Parathyroid adenoma (tissue), 2 donors: ENCODE results near the gene NAP1L4.
A peak's percentile ranks its signal among the peaks of the same experiment; 100 is the strongest.

Experiments
- H2AFZ ChIP-seq: fragments of 300-600 bp; sonication (generic); one replicate; pipeline ENCODE4 v1.7.0; 2017; ENCODE audit warnings: antibody characterized with exemption, mild to moderate bottlenecking
- H3K27ac ChIP-seq: fragments of 300-600 bp; sonication (generic); one replicate; pipeline ENCODE4 v1.7.0; 2017
- H3K27me3 ChIP-seq: fragments of 300-600 bp; sonication (generic); one replicate; pipeline ENCODE4 v1.7.0; 2017; ENCODE audit warnings: low read length; ENCODE audit not compliant: control insufficient read depth, insufficient read depth
- H3K36me3 ChIP-seq: fragments of 300-600 bp; sonication (generic); one replicate; pipeline ENCODE4 v1.7.0; 2017; ENCODE audit warnings: low read length; ENCODE audit not compliant: control insufficient read depth, insufficient read depth
- H3K4me1 ChIP-seq: fragments of 300-600 bp; sonication (generic); one replicate; pipeline ENCODE4 v1.7.0; 2017; ENCODE audit warnings: control low read depth
- H3K4me2 ChIP-seq: fragments of 300-600 bp; sonication (generic); one replicate; pipeline ENCODE4 v1.7.0; 2017; ENCODE audit warnings: low read length
- H3K4me3 ChIP-seq: fragments of 300-600 bp; sonication (generic); one replicate; pipeline ENCODE4 v1.7.0; 2017; ENCODE audit warnings: low read depth, low read length
- H3K79me2 ChIP-seq: fragments of 300-600 bp; sonication (generic); one replicate; pipeline ENCODE4 v1.7.0; 2017; ENCODE audit warnings: control low read depth
- H3K9ac ChIP-seq: fragments of 300-600 bp; sonication (generic); one replicate; pipeline ENCODE4 v1.7.0; 2017; ENCODE audit warnings: mild to moderate bottlenecking
- H3K9me3 ChIP-seq: fragments of 300-600 bp; sonication (generic); one replicate; pipeline ENCODE4 v1.7.0; 2017; ENCODE audit warnings: low read length; ENCODE audit not compliant: control insufficient read depth
- CTCF ChIP-seq: fragments of 300-600 bp; sonication (generic); IDR thresholded peaks from one replicate; pipeline ENCODE4 v1.7.0; 2017; ENCODE audit warnings: antibody characterized with exemption, mild to moderate bottlenecking
- donor health status: primary hyperparathyroidism.

The NAP1L4 gene

GRCh38 chr11:2996976-2997375, 4.8 kb upstream of the NAP1L4 start:
- no peak overlapping the region for H3K9ac ChIP-seq
- no peaks in the 10 kb centered on the region for H3K9me3 ChIP-seq
- H3K4me3 ChIP-seq: no peak overlapping the region
- H3K4me1 ChIP-seq: peaks cover 28% of the 10 kb centered on the region
- no peaks in the 10 kb centered on the region for H3K36me3 ChIP-seq
- no peaks in the 10 kb centered on the region for H3K79me2 ChIP-seq
- H2AFZ ChIP-seq: no peak overlapping the region
- no peak overlapping the region for H3K4me2 ChIP-seq
- peak overlapping the region; percentile 48 for H3K27ac ChIP-seq
- no peak for TF ChIP-seq CTCF
- H3K27me3 ChIP-seq: no peaks in the 10 kb centered on the region

GRCh38 chr11:2995893-2996554, 3.9 kb upstream of the NAP1L4 start:
- Histone ChIP-seq H3K27me3 (no peaks in the 10 kb centered on the region), H3K4me3 (no peak overlapping the region), H3K9me3 (no peaks in the 10 kb centered on the region), H2AFZ (no peak overlapping the region), H3K79me2 (peaks cover 4% of the 10 kb centered on the region), H3K36me3 (no peaks in the 10 kb centered on the region), H3K9ac (no peak overlapping the region), H3K4me1 (peaks cover 25% of the 10 kb centered on the region), H3K27ac (no peak overlapping the region), H3K4me2 (no peak overlapping the region)
- TF ChIP-seq CTCF: no peak

- H3K36me3 ChIP-seq: no peaks in the 10 kb centered on the region
- H3K4me2 ChIP-seq: no peak overlapping the region
- no peak for TF ChIP-seq CTCF
- no peak overlapping the region for H3K9ac ChIP-seq
- no peaks in the 10 kb centered on the region for H3K9me3 ChIP-seq
- no peaks in the 10 kb centered on the region for H3K27me3 ChIP-seq
- H3K4me3 ChIP-seq: no peak overlapping the region
- peaks cover 21% of the 10 kb centered on the region for H3K4me1 ChIP-seq
- H2AFZ ChIP-seq: no peak overlapping the region
- H3K27ac ChIP-seq: no peak overlapping the region
- H3K79me2 ChIP-seq: peaks cover 12% of the 10 kb centered on the region
Observed at GRCh38 chr11:2995031-2995561, 3.0 kb upstream of the NAP1L4 start.

GRCh38 chr11:2994336-2994730, 2.2 kb upstream of the NAP1L4 start:
- no peak for TF ChIP-seq CTCF
- peaks cover 12% of the 10 kb centered on the region for H3K79me2 ChIP-seq

GRCh38 chr11:2992997-2993325, 832 bp upstream of the NAP1L4 start:
- no peaks in the 10 kb centered on the region for H3K9me3 ChIP-seq
- peak overlapping the region; percentile 47 for H3K4me3 ChIP-seq
- H2AFZ ChIP-seq: peak overlapping the region; percentile 73
- H3K4me1 ChIP-seq: peaks cover 23% of the 10 kb centered on the region
- H3K79me2 ChIP-seq: peaks cover 17% of the 10 kb centered on the region
- H3K9ac ChIP-seq: no peak overlapping the region
- no peaks in the 10 kb centered on the region for H3K36me3 ChIP-seq
- TF ChIP-seq CTCF: no peak
- H3K4me2 ChIP-seq: peak overlapping the region; percentile 79
- H3K27me3 ChIP-seq: no peaks in the 10 kb centered on the region
- no peak overlapping the region for H3K27ac ChIP-seq

More at GRCh38 chr11:2994336-2994730, 2.2 kb upstream of the NAP1L4 start:
- H3K27ac ChIP-seq: no peak overlapping the region
- H3K4me3 ChIP-seq: no peak overlapping the region
- no peak overlapping the region for H3K4me2 ChIP-seq
- no peaks in the 10 kb centered on the region for H3K36me3 ChIP-seq
- no peak overlapping the region for H2AFZ ChIP-seq
- H3K9me3 ChIP-seq: no peaks in the 10 kb centered on the region
- peaks cover 20% of the 10 kb centered on the region for H3K4me1 ChIP-seq
- H3K9ac ChIP-seq: no peak overlapping the region
- no peaks in the 10 kb centered on the region for H3K27me3 ChIP-seq
